Measurements from ENCODE around the gene DICER1.
"Not testable (repeated sequence)": the region's sequence is repeated elsewhere in the genome, so short reads cannot be mapped to it uniquely, and the experiment has no call there.

The DICER1 gene

GRCh38 chr14:95144849-95145248, 12.5 kb downstream of the DICER1 start:
- no peak for DNase-seq

GRCh38 chr14:95143808-95144620, 13.3 kb downstream of the DICER1 start:
- DNase-seq: no peak

- no peak for DNase-seq
These were observed 15.1 kb downstream of the DICER1 start for GRCh38 chr14:95142208-95142607.

- DNase-seq: no peak
These were observed 15.6 kb downstream of the DICER1 start for GRCh38 chr14:95141684-95142083.

GRCh38 chr14:95140060-95140858, 17.1 kb downstream of the DICER1 start:
- DNase-seq: no peak

GRCh38 chr14:95138876-95139275, 18.5 kb downstream of the DICER1 start:
- DNase-seq: no peak

- not testable (repeated sequence) for DNase-seq
These were observed 18.9 kb downstream of the DICER1 start for GRCh38 chr14:95138455-95138854.

- DNase-seq: no peak
These were observed 19.5 kb downstream of the DICER1 start for GRCh38 chr14:95137804-95138167.

- DNase-seq: no peak
These were observed 20.0 kb downstream of the DICER1 start for GRCh38 chr14:95137164-95137803.

- DNase-seq: no peak
These were observed 20.7 kb downstream of the DICER1 start for GRCh38 chr14:95136631-95137030.

- no peak for DNase-seq
These were observed 22.9 kb downstream of the DICER1 start for GRCh38 chr14:95134304-95134933.

- DNase-seq: no peak
These were observed 24.0 kb downstream of the DICER1 start for GRCh38 chr14:95133282-95133681.

- DNase-seq: no peak
These were observed 24.6 kb downstream of the DICER1 start for GRCh38 chr14:95132760-95133159.

GRCh38 chr14:95130549-95130948, 26.8 kb downstream of the DICER1 start:
- no peak for DNase-seq

- DNase-seq: no peak
These were observed 29.2 kb downstream of the DICER1 start for GRCh38 chr14:95128140-95128539.

GRCh38 chr14:95127531-95127911, 29.8 kb downstream of the DICER1 start:
- DNase-seq: no peak

GRCh38 chr14:95126906-95127530, 30.3 kb downstream of the DICER1 start:
- no peak for DNase-seq

- DNase-seq: no peak
These were observed 31.4 kb downstream of the DICER1 start for GRCh38 chr14:95125915-95126314.

- no peak for DNase-seq
These were observed 32.1 kb downstream of the DICER1 start for GRCh38 chr14:95125221-95125620.

- DNase-seq: no peak
These were observed 33.3 kb downstream of the DICER1 start for GRCh38 chr14:95123891-95124579.

GRCh38 chr14:95122621-95122945, 34.7 kb downstream of the DICER1 start:
- no peak for DNase-seq

- DNase-seq: no peak
These were observed 35.3 kb downstream of the DICER1 start for GRCh38 chr14:95121911-95122620.

All from CD4-positive, alpha-beta T cell treated with Interferon alpha-2 for 1 hour (primary cell).